ENCODE data around the gene PCYT1B. TPM values are rescaled to one million over a fixed set of nuclear protein-coding genes. Genes with fewer than 3 reads are reported as not detected.
"Not testable (repeated sequence)": the region's sequence is repeated elsewhere in the genome, so short reads cannot be mapped to it uniquely, and the experiment has no call there.

PCYT1B gene
- total RNA-seq, 4 donors from 2014 or later = 0.16 TPM; not detected in 3

DNA sequence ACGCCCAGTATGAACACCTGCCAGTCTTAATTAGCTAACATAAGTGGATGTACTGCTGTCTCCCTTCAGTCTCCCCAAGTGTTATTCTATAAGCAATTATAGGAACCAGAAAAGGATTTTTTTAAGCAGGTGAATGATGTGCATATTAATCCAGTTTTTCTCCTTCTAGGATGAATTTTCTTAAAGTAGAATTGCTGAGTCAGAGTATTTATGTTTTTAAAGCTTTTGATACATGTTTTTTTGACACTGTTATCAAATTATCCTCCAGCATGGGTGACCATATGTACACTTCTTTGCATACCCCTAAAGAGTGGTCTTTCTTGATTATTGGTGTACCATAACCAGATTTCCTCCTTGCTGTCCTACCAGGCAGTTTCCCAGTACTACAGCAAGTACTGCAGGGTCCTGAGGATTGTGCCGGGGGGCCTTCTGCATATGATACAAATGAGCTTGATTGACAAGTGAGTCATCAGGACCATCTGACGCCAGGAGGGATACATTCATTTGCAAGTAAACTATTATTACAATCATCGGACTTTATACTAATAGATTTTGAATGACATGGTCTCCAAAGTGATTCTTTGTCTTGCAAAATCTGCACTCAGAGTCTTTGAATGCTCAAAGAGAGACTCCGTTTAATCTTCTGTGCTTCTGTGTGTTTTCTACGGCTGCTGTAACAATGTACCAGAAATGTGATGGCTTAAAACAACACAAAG, 10.7 kb upstream of the PCYT1B start:
- TF ChIP-seq POLR2A (IDR thresholded peaks at IDR 0.05) (no peak), POLR2AphosphoS5 (IDR thresholded peaks at IDR 0.05) (no peak), EP300 (IDR thresholded peaks at IDR 0.05; ENCODE audit: low read depth) (no peak), CTCF (IDR thresholded peaks at IDR 0.05) (no peak)
- Histone ChIP-seq H3K4me1 (no peaks in the 10 kb centered on the region), H3K27ac (no peak overlapping the region), H3K36me3 (no peaks in the 10 kb centered on the region), H3K27me3 (no peaks in the 10 kb centered on the region), H3K4me3 (no peak overlapping the region), H3K9me3 (no peaks in the 10 kb centered on the region)
- in situ Hi-C loops (cut with MboI; ENCODE audit: low pct_ligation_motif_present in 1 of 4, low pct_unique_long_range_greater_than_20kb in 1 of 4, low sequenced_read_pairs in 3 of 4) = no loop called here
- WGBS, 2 donors (ENCODE audit: low coverage in 1 of 2) = 64 to 72% methylated on average over 3 to 6 of the region's 6 CpGs
- DNase-seq = no peak
- intact Hi-C loops (cut with DNase I; ENCODE audit: low total_unique reads) = no loop called here

DNA sequence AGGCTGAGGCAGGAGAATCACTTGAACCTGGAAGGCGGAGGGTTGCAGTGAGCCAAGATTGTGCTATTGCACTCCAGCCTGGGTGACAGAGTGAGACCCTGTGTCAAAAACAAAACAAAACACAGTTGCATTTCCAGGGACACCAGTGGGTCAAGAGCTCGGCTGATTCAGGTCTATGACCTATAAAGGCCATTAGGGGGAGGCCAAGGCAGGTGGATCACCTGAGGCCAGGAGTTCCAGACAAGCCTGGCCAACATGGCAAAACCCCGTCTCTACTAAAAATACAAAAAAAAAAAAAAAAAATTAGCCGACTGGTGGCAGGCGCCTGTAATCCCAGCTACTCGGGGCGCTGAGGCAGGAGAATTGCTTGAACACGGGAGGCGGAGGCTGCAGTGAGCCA, 8.5 kb upstream of the PCYT1B start:
- H3K9me3 ChIP-seq; DNase-seq; H3K27me3 ChIP-seq; H3K36me3 ChIP-seq; H3K27ac ChIP-seq; in situ Hi-C loops (cut with MboI; ENCODE audit: low pct_ligation_motif_present in 1 of 4, low pct_unique_long_range_greater_than_20kb in 1 of 4, low sequenced_read_pairs in 3 of 4); intact Hi-C loops (cut with DNase I; ENCODE audit: low total_unique reads); H3K4me3 ChIP-seq; H3K4me1 ChIP-seq: not testable (repeated sequence)
- WGBS, 2 donors (ENCODE audit: low coverage in 1 of 2) = 80% methylated on average over 9 of the region's 9 CpGs; no CpG with 5 or more reads in 1 of the 2 donors

GRCh38 chrX:24651783-24652182, 4.6 kb upstream of the PCYT1B start:
- no peaks in the 10 kb centered on the region for H3K9me3 ChIP-seq
- no peak overlapping the region for H3K4me3 ChIP-seq
- no peak overlapping the region for H3K27ac ChIP-seq
- H3K27me3 ChIP-seq = no peaks in the 10 kb centered on the region
- WGBS, 2 donors (ENCODE audit: low coverage in 1 of 2) = 76% methylated on average over 2 of the region's 2 CpGs; no CpG with 5 or more reads in 1 of the 2 donors
- no peak for TF ChIP-seq EP300 (IDR thresholded peaks at IDR 0.05; ENCODE audit: low read depth)
- intact Hi-C loops (cut with DNase I; ENCODE audit: low total_unique reads) = no loop called here
- H3K36me3 ChIP-seq = no peaks in the 10 kb centered on the region
- DNase-seq = no peak
- in situ Hi-C loops (cut with MboI; ENCODE audit: low pct_ligation_motif_present in 1 of 4, low pct_unique_long_range_greater_than_20kb in 1 of 4, low sequenced_read_pairs in 3 of 4) = no loop called here
- peaks cover 0 to 3% (median 0%) of the 10 kb centered on the region in 4 donors for H3K4me1 ChIP-seq

DNA sequence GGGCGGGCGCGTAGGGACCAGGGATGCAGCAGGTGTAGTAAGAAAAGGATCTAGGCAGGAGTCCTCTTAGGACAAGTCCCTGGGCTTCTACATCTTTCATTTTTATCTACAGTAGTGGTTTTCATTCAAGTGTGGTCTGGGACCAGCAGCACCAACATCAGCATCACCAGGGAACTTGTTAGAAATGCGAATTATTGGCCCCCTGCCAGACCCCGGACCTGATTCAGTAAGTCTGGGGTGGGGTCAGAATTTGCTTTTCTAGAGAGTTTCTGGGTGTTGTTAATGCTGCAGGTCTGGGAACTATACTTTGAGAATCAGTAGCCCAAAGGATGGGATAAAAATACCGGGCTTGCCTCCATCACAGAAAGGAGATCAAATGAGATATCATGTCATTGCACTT, 1.3 kb upstream of the PCYT1B start:
- in situ Hi-C loops (cut with MboI; ENCODE audit: low pct_ligation_motif_present in 1 of 4, low pct_unique_long_range_greater_than_20kb in 1 of 4, low sequenced_read_pairs in 3 of 4) = no loop called here
- H3K27me3 ChIP-seq = no peaks in the 10 kb centered on the region
- H3K27ac ChIP-seq = no peak overlapping the region
- no peaks in the 10 kb centered on the region for H3K9me3 ChIP-seq
- peaks cover 0 to 3% (median 0%) of the 10 kb centered on the region in 4 donors for H3K4me1 ChIP-seq
- H3K36me3 ChIP-seq = no peaks in the 10 kb centered on the region
- TF ChIP-seq POLR2A (IDR thresholded peaks at IDR 0.05) = no peak
- TF ChIP-seq CTCF (IDR thresholded peaks at IDR 0.05) = no peak
- no peak for TF ChIP-seq EP300 (IDR thresholded peaks at IDR 0.05; ENCODE audit: low read depth)
- TF ChIP-seq POLR2AphosphoS5 (IDR thresholded peaks at IDR 0.05) = no peak
- no peak overlapping the region for H3K4me3 ChIP-seq
- intact Hi-C loops (cut with DNase I; ENCODE audit: low total_unique reads) = no loop called here
- no peak for DNase-seq
- WGBS, 2 donors (ENCODE audit: low coverage in 1 of 2) = 75% methylated on average over 6 of the region's 6 CpGs; no CpG with 5 or more reads in 1 of the 2 donors

- Histone ChIP-seq H3K36me3 (no peaks in the 10 kb centered on the region), H3K9me3 (no peaks in the 10 kb centered on the region), H3K27ac (peak overlapping the region in 2 of 4 donors; percentile 8 to 28), H3K4me3 (peak overlapping the region in 2 of 4 donors; percentile 6 to 31), H3K4me1 (peaks cover 0 to 3% (median 0%) of the 10 kb centered on the region in 4 donors), H3K27me3 (no peaks in the 10 kb centered on the region)
- TF ChIP-seq CTCF (IDR thresholded peaks at IDR 0.05) (no peak), POLR2AphosphoS5 (IDR thresholded peaks at IDR 0.05) (no peak)
- in situ Hi-C loops (cut with MboI; ENCODE audit: low pct_ligation_motif_present in 1 of 4, low pct_unique_long_range_greater_than_20kb in 1 of 4, low sequenced_read_pairs in 3 of 4) (no loop called here), intact Hi-C loops (cut with DNase I; ENCODE audit: low total_unique reads) (no loop called here)
- no peak for DNase-seq
- WGBS, 2 donors (ENCODE audit: low coverage in 1 of 2) = 37% methylated on average over 13 of the region's 13 CpGs; no CpG with 5 or more reads in 1 of the 2 donors
Observed at GRCh38 chrX:24646745-24647182, 383 bp downstream of the PCYT1B start.

Measured in transverse colon (tissue), 4 donors.